GM12892 (cell line): ENCODE measurements around the gene RFX1.

Source experiments
- POLR2A ChIP-seq: IDR thresholded peaks from 2 replicates; pipeline ENCODE4 v1.6.1; 2011; ENCODE audit warnings: low read depth, low read length, control low read depth
- TAF1 ChIP-seq: IDR thresholded peaks from 2 replicates; pipeline ENCODE4 v1.6.1; 2011; ENCODE audit warnings: low read depth, mild to moderate bottlenecking, control low read depth, low read length, borderline replicate concordance

GRCh38 chr19:13981467-13981866 lies 24.7 kb downstream of the RFX1 start:
- TF ChIP-seq TAF1 (no peak), POLR2A (no peak)
